H9 (cell line): ENCODE measurements around the gene EMC9. TPM values are rescaled to one million over a fixed set of nuclear protein-coding genes. Genes with fewer than 3 reads are reported as not detected.

Source experiments
- DNase-seq: peaks from one replicate; pipeline ENCODE4 v3.0.0-alpha.2; 2017
- H2AFZ ChIP-seq: one replicate; pipeline ENCODE4 v1.6.1; 2013; ENCODE audit warnings: mild to moderate bottlenecking, low read length, control low read depth, moderate library complexity
- H2AK5ac ChIP-seq: 2 replicates; pipeline ENCODE4 v1.6.1; 2013; ENCODE audit warnings: low read length, control low read depth, mixed read lengths; ENCODE audit not compliant: insufficient read length
- H2BK120ac ChIP-seq: one replicate; pipeline ENCODE4 v1.6.1; 2013; ENCODE audit warnings: low read depth, mild to moderate bottlenecking, low read length, control low read depth, inconsistent platforms; ENCODE audit not compliant: poor library complexity, severe bottlenecking
- H2BK12ac ChIP-seq: 2 replicates; pipeline ENCODE4 v1.6.1; 2013; ENCODE audit warnings: low read length, control low read depth, mixed read lengths, low read depth; ENCODE audit not compliant: insufficient read length
- H2BK15ac ChIP-seq: 2 replicates; pipeline ENCODE4 v1.6.1; 2013; ENCODE audit warnings: low read depth, low read length, control low read depth
- H2BK20ac ChIP-seq: one replicate; pipeline ENCODE4 v1.6.1; 2013; ENCODE audit warnings: low read depth, mild to moderate bottlenecking, low read length, control low read depth, inconsistent platforms; ENCODE audit not compliant: poor library complexity, severe bottlenecking
- H2BK5ac ChIP-seq: 2 replicates; pipeline ENCODE4 v1.6.1; 2013; ENCODE audit warnings: low read length, control low read depth, mixed read lengths; ENCODE audit not compliant: insufficient read length
- H3K14ac ChIP-seq: 2 replicates; pipeline ENCODE4 v1.6.1; 2013; ENCODE audit warnings: low read length, control low read depth; ENCODE audit not compliant: insufficient read depth
- H3K18ac ChIP-seq: 2 replicates; pipeline ENCODE4 v1.6.1; 2013; ENCODE audit warnings: low read depth, mild to moderate bottlenecking, mixed read lengths, low read length, control low read depth; ENCODE audit not compliant: insufficient read length
- H3K23ac ChIP-seq: 2 replicates; pipeline ENCODE4 v1.6.1; 2013; ENCODE audit warnings: low read length, control low read depth, mixed read lengths, low read depth; ENCODE audit not compliant: insufficient read length
- H3K23me2 ChIP-seq: 2 replicates; pipeline ENCODE4 v1.6.1; 2013; ENCODE audit warnings: low read depth, mild to moderate bottlenecking, mixed read lengths, low read length, control low read depth; ENCODE audit not compliant: insufficient read length, poor library complexity, severe bottlenecking
- H3K27ac ChIP-seq: 2 replicates; pipeline ENCODE4 v1.5.1; 2013; ENCODE audit warnings: low read length, control low read depth, mixed read lengths, low read depth; ENCODE audit not compliant: insufficient read length
- H3K27me3 ChIP-seq: 2 replicates; pipeline ENCODE4 v1.6.1; 2013; ENCODE audit warnings: low read length, control low read depth, inconsistent platforms; ENCODE audit not compliant: insufficient read depth
- H3K4ac ChIP-seq: 2 replicates; pipeline ENCODE4 v1.6.1; 2013; ENCODE audit warnings: low read depth, mild to moderate bottlenecking, control low read depth, inconsistent platforms, low read length, moderate library complexity
- H3K4me1 ChIP-seq: 2 replicates; pipeline ENCODE4 v1.6.1; 2013; ENCODE audit warnings: low read length, control low read depth, inconsistent platforms; ENCODE audit not compliant: insufficient read depth
- H3K4me2 ChIP-seq: 2 replicates; pipeline ENCODE4 v1.6.1; 2013; ENCODE audit warnings: low read length, control low read depth, mixed read lengths; ENCODE audit not compliant: insufficient read length, insufficient read depth
- H3K56ac ChIP-seq: 2 replicates; pipeline ENCODE4 v1.6.1; 2013; ENCODE audit warnings: low read depth, mild to moderate bottlenecking, mixed read lengths, low read length, control low read depth; ENCODE audit not compliant: insufficient read length
- H3K79me1 ChIP-seq: 2 replicates; pipeline ENCODE4 v1.6.1; 2013; ENCODE audit warnings: low read depth, mild to moderate bottlenecking, moderate library complexity, low read length, control low read depth, inconsistent platforms; ENCODE audit not compliant: insufficient read depth, poor library complexity, severe bottlenecking
- H3K79me2 ChIP-seq: 2 replicates; pipeline ENCODE4 v1.6.1; 2013; ENCODE audit warnings: low read length, control low read depth, inconsistent platforms; ENCODE audit not compliant: insufficient read depth
- H3K9ac ChIP-seq: 2 replicates; pipeline ENCODE4 v1.6.1; 2013; ENCODE audit warnings: low read length, control low read depth, mixed read lengths; ENCODE audit not compliant: insufficient read length; ENCODE audit errors: extremely low read depth
- H3K9me3 ChIP-seq: one replicate; pipeline ENCODE4 v1.6.1; 2013; ENCODE audit warnings: low read depth, low read length, inconsistent platforms; ENCODE audit not compliant: control insufficient read depth
- H3T11ph ChIP-seq: one replicate; pipeline ENCODE4 v1.6.1; 2013; ENCODE audit warnings: mild to moderate bottlenecking, low read length, control low read depth, inconsistent platforms
- H4K20me1 ChIP-seq: one replicate; pipeline ENCODE4 v1.6.1; 2013; ENCODE audit not compliant: control insufficient read depth, insufficient read length, insufficient read depth
- H4K5ac ChIP-seq: 2 replicates; pipeline ENCODE4 v1.6.1; 2013; ENCODE audit warnings: low read depth, mild to moderate bottlenecking, mixed read lengths, low read length, control low read depth; ENCODE audit not compliant: insufficient read length
- H4K8ac ChIP-seq: replicated peaks from 2 replicates; pipeline ENCODE4 v1.6.1; 2013; ENCODE audit warnings: low read length, control low read depth, mixed read lengths, low read depth; ENCODE audit not compliant: insufficient read length
- H4K91ac ChIP-seq: 2 replicates; pipeline ENCODE4 v1.6.1; 2013; ENCODE audit warnings: low read depth, mild to moderate bottlenecking, moderate library complexity, mixed read lengths, low read length, control low read depth; ENCODE audit not compliant: insufficient read length
- H3K27ac Mint-ChIP-seq, 3 experiments: 2 replicates in 2 of 3; 3 replicates in 1 of 3; pipeline ENCODE4 v1.8.0; 2020 to 2021; ENCODE audit warnings: mixed read lengths in 3 of 3, mild to moderate bottlenecking in 1 of 3, moderate library complexity in 1 of 3
- H3K27me3 Mint-ChIP-seq: 2 replicates; pipeline ENCODE4 v1.8.0; 2021; ENCODE audit warnings: low read depth, mild to moderate bottlenecking, moderate library complexity, mixed read lengths
- H3K36me3 Mint-ChIP-seq, 3 experiments: 2 replicates in 2 of 3; 3 replicates in 1 of 3; pipeline ENCODE4 v1.8.0; 2020 to 2021; ENCODE audit warnings: low read depth in 3 of 3, mixed read lengths in 3 of 3; ENCODE audit not compliant: insufficient read depth in 1 of 3
- H3K4me1 Mint-ChIP-seq, 2 experiments: 2 replicates each; pipeline ENCODE4 v1.8.0; 2020; ENCODE audit warnings: mixed read lengths in 2 of 2
- H3K4me3 Mint-ChIP-seq, 2 experiments: 2 replicates in 1 of 2; 3 replicates in 1 of 2; pipeline ENCODE4 v1.8.0; 2020 to 2021; ENCODE audit warnings: mild to moderate bottlenecking in 2 of 2, mixed read lengths in 2 of 2, moderate library complexity in 1 of 2
- H3K9me3 Mint-ChIP-seq, 2 experiments: 2 replicates in 1 of 2; 3 replicates in 1 of 2; pipeline ENCODE4 v1.8.0; 2020; ENCODE audit warnings: mild to moderate bottlenecking in 2 of 2, mixed read lengths in 2 of 2, moderate library complexity in 1 of 2
- WGBS: extraction: QIAGEN DNeasy Blood & Tissue Kit; methylation state at CpG from one replicate; pipeline ENCODE4 v1.1.7; 2013; ENCODE audit warnings: missing lambda C conversion rate, low lambda C conversion rate, mixed read lengths; ENCODE audit not compliant: insufficient read length; ENCODE audit errors: extremely low coverage; 5-methylcytosine and 5-hydroxymethylcytosine counted together
- total RNA-seq: library from RNA; stranded (reverse); gene quantifications from 2 replicates; pipeline ENCODE4 v1.2.1, GENCODE V29; 2021
- TF ChIP-seq, protein P1 (sequence below): fragments of 200-600 bp; sonication (generic); conservative IDR thresholded peaks from 3 replicates; pipeline ENCODE4 v1.8.0; 2021; ENCODE audit warnings: antibody characterized with exemption, mild to moderate bottlenecking

EMC9 gene
- total RNA-seq, 1 experiment from 2014 or later: 52.9 TPM

DNA sequence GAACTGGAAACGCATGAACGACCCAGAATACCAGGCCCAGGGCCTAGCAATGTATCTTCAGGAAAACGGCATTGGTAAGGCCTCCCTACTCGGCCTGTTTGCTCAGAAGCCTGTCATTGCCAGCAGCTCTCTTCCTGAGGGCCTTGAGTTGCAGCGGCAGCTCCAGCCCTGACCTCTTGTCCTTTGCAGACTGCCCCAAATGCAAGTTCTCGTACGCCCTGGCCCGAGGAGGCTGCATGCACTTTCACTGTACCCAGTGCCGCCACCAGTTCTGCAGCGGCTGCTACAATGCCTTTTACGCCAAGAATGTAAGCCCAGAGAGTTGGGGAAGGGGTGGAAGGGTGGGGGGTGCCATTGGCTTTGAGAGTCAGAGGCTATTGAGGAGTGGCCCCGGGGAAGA lies 15.9 kb upstream of the EMC9 start:
- no peaks in the 10 kb centered on the region for H3K9me3 Mint-ChIP-seq
- TF ChIP-seq, protein P1, sequence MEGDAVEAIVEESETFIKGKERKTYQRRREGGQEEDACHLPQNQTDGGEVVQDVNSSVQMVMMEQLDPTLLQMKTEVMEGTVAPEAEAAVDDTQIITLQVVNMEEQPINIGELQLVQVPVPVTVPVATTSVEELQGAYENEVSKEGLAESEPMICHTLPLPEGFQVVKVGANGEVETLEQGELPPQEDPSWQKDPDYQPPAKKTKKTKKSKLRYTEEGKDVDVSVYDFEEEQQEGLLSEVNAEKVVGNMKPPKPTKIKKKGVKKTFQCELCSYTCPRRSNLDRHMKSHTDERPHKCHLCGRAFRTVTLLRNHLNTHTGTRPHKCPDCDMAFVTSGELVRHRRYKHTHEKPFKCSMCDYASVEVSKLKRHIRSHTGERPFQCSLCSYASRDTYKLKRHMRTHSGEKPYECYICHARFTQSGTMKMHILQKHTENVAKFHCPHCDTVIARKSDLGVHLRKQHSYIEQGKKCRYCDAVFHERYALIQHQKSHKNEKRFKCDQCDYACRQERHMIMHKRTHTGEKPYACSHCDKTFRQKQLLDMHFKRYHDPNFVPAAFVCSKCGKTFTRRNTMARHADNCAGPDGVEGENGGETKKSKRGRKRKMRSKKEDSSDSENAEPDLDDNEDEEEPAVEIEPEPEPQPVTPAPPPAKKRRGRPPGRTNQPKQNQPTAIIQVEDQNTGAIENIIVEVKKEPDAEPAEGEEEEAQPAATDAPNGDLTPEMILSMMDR: no peak
- Histone ChIP-seq H4K20me1 (no peaks in the 10 kb centered on the region), H2BK12ac (no peak overlapping the region), H3T11ph (no peak overlapping the region), H2AK5ac (no peak overlapping the region), H3K23me2 (no peaks in the 10 kb centered on the region), H3K56ac (no peak overlapping the region), H3K27ac (no peak overlapping the region), H2BK15ac (no peak overlapping the region), H3K9me3 (no peaks in the 10 kb centered on the region), H3K18ac (no peak overlapping the region), H3K14ac (no peak overlapping the region), H3K79me1 (no peaks in the 10 kb centered on the region), H4K91ac (no peak overlapping the region), H3K23ac (no peak overlapping the region), H3K4ac (no peak overlapping the region), H3K4me2 (no peak overlapping the region), H3K9ac (no peak overlapping the region), H3K4me1 (no peaks in the 10 kb centered on the region), H4K5ac (no peak overlapping the region), H3K27me3 (no peaks in the 10 kb centered on the region), H2AFZ (no peak overlapping the region), H2BK120ac (no peak overlapping the region), H2BK20ac (no peak overlapping the region), H2BK5ac (no peak overlapping the region), H3K79me2 (no peaks in the 10 kb centered on the region), H4K8ac (no peak overlapping the region)
- peaks cover 36 to 65% (median 57%) of the 10 kb centered on the region in 3 experiments; a peak in 6 of 7 replicates for H3K36me3 Mint-ChIP-seq
- DNase-seq: no peak
- no CpG with 5 or more reads among the region's 12 CpGs for WGBS
- H3K27me3 Mint-ChIP-seq: no peaks in the 10 kb centered on the region; the same call in 1 of the 2 replicates
- no peak overlapping the region for H3K27ac Mint-ChIP-seq
- no peak overlapping the region for H3K4me3 Mint-ChIP-seq
- H3K4me1 Mint-ChIP-seq: peaks cover 11 to 13% of the 10 kb centered on the region in 2 experiments
